Keratinocyte (primary cell): ENCODE measurements around the gene TAF4B. TPM values are rescaled to one million over a fixed set of nuclear protein-coding genes. Genes with fewer than 3 reads are reported as not detected.

ENCODE experiments used
- DNase-seq: peaks from one replicate; pipeline ENCODE4 v3.0.0-alpha.2; 2011; ENCODE audit warnings: low read depth, missing footprints, low spot score
- FAIRE-seq: peaks from 2 replicates; lab custom pipeline; 2011; peaks lifted over from hg19 to GRCh38; lab: Jason Lieb, UNC
- H2AFZ ChIP-seq: 2 replicates; pipeline ENCODE4 v1.6.0; 2012; ENCODE audit warnings: low read length, control low read depth, inconsistent platforms; ENCODE audit not compliant: control insufficient read depth
- H3K27ac ChIP-seq: 2 replicates; pipeline ENCODE4 v1.5.1; 2011; ENCODE audit warnings: low read length; ENCODE audit not compliant: control insufficient read depth, insufficient read depth
- H3K27me3 ChIP-seq: 3 replicates; pipeline ENCODE4 v1.6.0; 2011; ENCODE audit warnings: low read length; ENCODE audit not compliant: control insufficient read depth, insufficient read depth; ENCODE audit errors: extremely low read depth
- H3K36me3 ChIP-seq, 2 experiments: 2 replicates in 1 of 2; 3 replicates in 1 of 2; pipeline ENCODE4 v1.5.1; 2011; ENCODE audit warnings: low read length in 2 of 2, mild to moderate bottlenecking in 1 of 2; ENCODE audit not compliant: control insufficient read depth in 2 of 2, insufficient read depth in 2 of 2; ENCODE audit errors: extremely low read depth in 1 of 2
- H3K4me1 ChIP-seq: 3 replicates; pipeline ENCODE4 v1.5.1; 2011; ENCODE audit warnings: low read length; ENCODE audit not compliant: control insufficient read depth, insufficient read depth; ENCODE audit errors: extremely low read depth
- H3K4me2 ChIP-seq: 3 replicates; pipeline ENCODE4 v1.6.0; 2011; ENCODE audit warnings: low read depth, low read length; ENCODE audit not compliant: control insufficient read depth, insufficient read depth; ENCODE audit errors: extremely low read depth
- H3K4me3 ChIP-seq, 3 experiments: fragments of 200-600 bp in 1 of 3; sonication (generic) in 1 of 3; 2 replicates in 2 of 3; 3 replicates in 1 of 3; pipeline ENCODE4 v1.5.1; 2011 to 2016; ENCODE audit warnings: low read length in 3 of 3, mild to moderate bottlenecking in 3 of 3, control low read depth in 2 of 3, inconsistent platforms in 1 of 3, low read depth in 1 of 3, mixed read lengths in 1 of 3, mixed run types in 1 of 3, moderate library complexity in 1 of 3; ENCODE audit not compliant: control insufficient read depth in 2 of 3, insufficient read depth in 2 of 3; ENCODE audit errors: extremely low read depth in 1 of 3
- H3K79me2 ChIP-seq: 2 replicates; pipeline ENCODE4 v1.6.0; 2012; ENCODE audit warnings: low read length; ENCODE audit not compliant: control insufficient read depth, insufficient read depth
- H3K9ac ChIP-seq: 3 replicates; pipeline ENCODE4 v1.6.0; 2011; ENCODE audit warnings: low read length; ENCODE audit not compliant: control insufficient read depth, insufficient read depth; ENCODE audit errors: extremely low read depth
- H3K9me1 ChIP-seq: 3 replicates; pipeline ENCODE4 v1.6.0; 2011; ENCODE audit warnings: low read length; ENCODE audit not compliant: control insufficient read depth, insufficient read depth; ENCODE audit errors: extremely low read depth
- H3K9me3 ChIP-seq: 2 replicates; pipeline ENCODE4 v1.5.1; 2012; ENCODE audit warnings: low read depth, low read length; ENCODE audit not compliant: control insufficient read depth
- H4K20me1 ChIP-seq: 3 replicates; pipeline ENCODE4 v1.6.0; 2011; ENCODE audit warnings: low read length; ENCODE audit not compliant: control insufficient read depth, insufficient read depth; ENCODE audit errors: extremely low read depth
- CTCF ChIP-seq, 3 experiments: IDR thresholded peaks in 1 of 3; conservative IDR thresholded peaks in 1 of 3; optimal IDR thresholded peaks in 1 of 3; 2 replicates in 2 of 3; 3 replicates in 1 of 3; pipeline versions ENCODE3 to v1.5.1; 2011; ENCODE audit warnings: low read length in 3 of 3, mild to moderate bottlenecking in 3 of 3, moderate library complexity in 2 of 3, control low read depth in 1 of 3, inconsistent platforms in 1 of 3; ENCODE audit not compliant: insufficient read depth in 2 of 3; ENCODE audit errors: extremely low read depth in 1 of 3
- EZH2 ChIP-seq: IDR thresholded peaks from one replicate; pipeline ENCODE4 v1.6.1; 2012; ENCODE audit warnings: inconsistent platforms, mild to moderate bottlenecking, low read length, moderate library complexity
- dilution Hi-C: fragments of 300-500 bp; cut with MboI; formaldehyde crosslinking; loops from one replicate; pipeline ENCODE4 v1.7.0; 2020; ENCODE audit warnings: low sequenced_read_pairs; ENCODE audit not compliant: extremely low pct_ligation_motif_present
- polyA plus RNA-seq, 5 experiments: library from polyadenylated mRNA; depleted of rRNA in 3 of 5; stranded (reverse) in 3 of 5; stranded (forward) in 1 of 5; unstranded in 1 of 5; fragments of >200 nt; gene quantifications; 1 replicate in 1 of 5; 2 replicates in 3 of 5; 3 replicates in 1 of 5; pipeline versions ENCODE4 v1.2.1 to v1.2.3, GENCODE V29; 2011 to 2012; ENCODE audit warnings: missing spikeins in 2 of 5, low read depth in 1 of 5, low replicate concordance in 1 of 5

TAF4B gene
- polyA plus RNA-seq, 1 donor (not counting 4 experiments of a cell fraction or from before 2014, with no cell fraction given) = 5.9 TPM

- H3K9ac ChIP-seq = no peak overlapping the region
- H3K27me3 ChIP-seq = no peaks in the 10 kb centered on the region
- no peak overlapping the region for H2AFZ ChIP-seq
- no peaks in the 10 kb centered on the region for H3K36me3 ChIP-seq
- H3K4me1 ChIP-seq = peaks cover 14% of the 10 kb centered on the region
- FAIRE-seq (peak; percentile 68), DNase-seq (no peak)
- no peak overlapping the region for H3K4me3 ChIP-seq
- H3K4me2 ChIP-seq = no peak overlapping the region
- TF ChIP-seq EZH2 (no peak), CTCF (optimal IDR thresholded peaks at IDR 0.05 in 1 of 3, IDR thresholded peaks at IDR 0.05 in 1 of 3, conservative IDR thresholded peaks at IDR 0.05 in 1 of 3; ENCODE audit: extremely low read depth in 1 of 3, insufficient read depth in 2 of 3, low read length in 3 of 3) (peak; percentile 31 to 78 (median 54))
- no peak overlapping the region for H3K27ac ChIP-seq
- H4K20me1 ChIP-seq = no peaks in the 10 kb centered on the region
- no peaks in the 10 kb centered on the region for H3K9me1 ChIP-seq
- H3K79me2 ChIP-seq = no peaks in the 10 kb centered on the region
- dilution Hi-C loops = no loop called here
- H3K9me3 ChIP-seq = no peaks in the 10 kb centered on the region
These were observed 179.1 kb downstream of the TAF4B start for GRCh38 chr18:26405190-26405801.

DNA sequence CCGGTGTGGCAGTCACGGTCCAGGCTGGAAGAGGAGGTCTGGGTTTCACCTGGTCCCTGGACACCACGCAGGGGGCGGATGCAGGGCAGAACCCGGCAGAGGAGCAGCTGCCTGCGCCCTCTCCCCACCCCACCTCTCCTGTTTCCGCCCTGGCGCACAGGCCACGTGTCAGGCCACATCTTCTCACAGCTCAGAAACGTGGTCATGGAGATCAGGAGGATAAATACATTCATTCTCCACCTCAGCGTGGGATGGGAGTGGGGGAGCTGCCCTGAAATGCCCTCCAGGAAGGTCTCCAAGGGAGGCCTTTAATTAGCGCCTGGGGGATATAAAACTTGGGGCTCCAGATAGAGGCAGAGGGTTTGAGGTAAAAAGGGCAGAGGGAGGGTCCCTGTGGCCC lies 180.1 kb downstream of the TAF4B start:
- no peaks in the 10 kb centered on the region for H3K27me3 ChIP-seq
- no peaks in the 10 kb centered on the region for H3K9me1 ChIP-seq
- no peaks in the 10 kb centered on the region for H3K36me3 ChIP-seq
- no peaks in the 10 kb centered on the region for H3K79me2 ChIP-seq
- H3K4me3 ChIP-seq = no peak overlapping the region
- no peaks in the 10 kb centered on the region for H4K20me1 ChIP-seq
- no peak overlapping the region for H3K27ac ChIP-seq
- dilution Hi-C loops = no loop called here
- FAIRE-seq = no peak
- no peaks in the 10 kb centered on the region for H3K9me3 ChIP-seq
- H3K4me1 ChIP-seq = peaks cover 14% of the 10 kb centered on the region
- no peak for DNase-seq
- TF ChIP-seq EZH2 (no peak), CTCF (optimal IDR thresholded peaks at IDR 0.05 in 1 of 3, IDR thresholded peaks at IDR 0.05 in 1 of 3, conservative IDR thresholded peaks at IDR 0.05 in 1 of 3; ENCODE audit: extremely low read depth in 1 of 3, insufficient read depth in 2 of 3, low read length in 3 of 3) (no peak)
- H2AFZ ChIP-seq = no peak overlapping the region
- no peak overlapping the region for H3K9ac ChIP-seq
- H3K4me2 ChIP-seq = no peak overlapping the region
